ENCODE measurements around the gene AIFM3.

Gene AIFM3

DNA sequence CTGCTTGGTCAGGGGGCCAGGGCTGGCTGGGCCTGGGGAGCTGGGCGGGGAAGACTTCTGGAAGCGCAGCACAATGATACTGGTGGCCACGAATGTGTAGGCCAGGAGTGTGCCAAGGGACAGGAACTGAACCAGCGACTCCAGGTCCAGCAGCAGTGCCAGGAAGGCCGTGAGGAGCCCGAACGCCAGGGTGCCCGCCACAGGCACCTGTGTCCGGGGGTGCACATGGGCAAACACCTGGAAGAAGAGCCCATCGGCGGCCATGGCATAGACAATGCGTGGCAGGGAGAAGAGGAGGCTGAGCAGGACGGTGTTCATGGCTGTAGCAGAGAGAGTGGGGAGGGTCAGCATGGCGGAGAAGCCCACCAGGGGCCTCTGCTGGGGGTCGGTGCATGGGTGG is 63.0 kb downstream of the AIFM3 start:
- DNase-seq: no peak
